GM19099 (cell line): Measurements from ENCODE around the gene ACSL4.

ENCODE experiments used
- POLR2A ChIP-seq: IDR thresholded peaks from 3 replicates; pipeline ENCODE4 v1.6.1; 2011; ENCODE audit warnings: low read depth; ENCODE audit not compliant: insufficient read length; ENCODE audit errors: extremely low read depth

ACSL4 gene

DNA sequence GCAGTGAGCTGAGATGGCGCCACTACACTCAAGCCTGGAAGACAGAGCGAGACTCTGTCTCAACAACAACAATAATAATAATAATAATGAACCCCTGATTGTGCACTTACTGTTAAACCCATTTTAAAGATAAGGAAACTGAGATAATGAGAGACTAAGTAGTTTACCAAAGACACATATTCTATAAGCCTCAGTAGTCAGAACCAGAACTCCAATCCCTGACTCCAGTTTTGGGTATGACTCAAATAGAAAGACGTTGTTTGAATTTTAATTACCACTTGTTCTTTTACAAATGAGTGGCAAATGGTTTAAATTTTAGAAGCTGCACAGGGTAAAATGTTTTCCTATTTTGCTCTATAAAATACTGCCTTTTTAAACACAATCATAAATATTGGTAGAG lies 37.4 kb downstream of the ACSL4 start:
- no peak for TF ChIP-seq POLR2A

DNA sequence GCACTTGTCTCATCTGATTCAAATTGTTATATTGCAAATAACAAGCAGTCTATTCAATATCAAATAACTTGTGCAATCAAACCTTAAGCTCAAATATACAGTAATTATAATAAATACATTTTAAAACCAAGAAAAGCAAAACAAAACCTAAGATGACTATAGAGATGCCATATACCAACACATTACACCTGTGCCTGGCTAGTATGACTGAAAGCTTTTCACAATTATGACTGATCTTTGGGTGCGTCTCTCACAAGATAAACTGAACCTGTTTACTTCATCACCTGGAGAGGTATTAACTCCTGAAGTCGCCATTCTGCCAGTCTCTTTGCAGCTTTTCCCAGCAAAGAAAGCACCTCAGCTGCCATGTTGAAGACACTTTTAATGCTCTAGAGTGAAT lies 41.3 kb downstream of the ACSL4 start:
- no peak for TF ChIP-seq POLR2A

DNA sequence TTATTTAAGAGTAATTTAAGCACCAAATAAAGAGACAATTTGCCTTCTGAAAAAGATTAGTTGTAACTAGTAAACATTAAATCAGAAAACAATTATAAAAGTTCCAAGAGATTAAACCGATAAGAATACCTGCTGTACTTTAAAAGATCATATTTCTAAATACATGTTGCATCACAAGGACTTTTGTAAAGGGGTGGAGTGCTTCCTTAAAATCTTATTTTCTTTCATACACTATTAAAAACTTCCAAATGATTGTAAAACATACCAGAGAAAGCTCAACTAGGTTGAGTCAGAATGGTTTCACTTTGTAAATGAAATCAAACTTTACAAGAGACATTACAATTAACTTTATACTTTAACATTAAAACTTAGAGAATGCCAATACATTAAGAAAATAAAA lies 41.8 kb downstream of the ACSL4 start:
- TF ChIP-seq POLR2A: no peak

DNA sequence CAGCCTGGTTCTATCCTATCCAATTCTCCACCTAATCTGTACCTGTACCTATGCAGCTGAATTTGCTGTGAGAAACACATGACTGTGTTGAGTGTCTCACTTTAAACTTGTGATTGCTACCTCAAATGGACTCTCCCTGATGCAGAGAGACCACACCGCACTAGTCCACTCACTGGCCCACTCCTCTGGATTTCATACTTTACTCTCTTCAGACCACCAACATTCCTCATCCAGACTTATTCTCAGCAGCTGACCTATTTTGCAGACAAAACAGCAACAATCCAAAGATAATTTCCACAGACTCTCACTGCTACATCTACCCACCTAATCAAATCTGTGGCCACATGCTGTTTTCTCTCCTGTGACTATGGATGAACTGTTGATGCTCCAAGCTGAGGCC lies 45.2 kb downstream of the ACSL4 start:
- no peak for TF ChIP-seq POLR2A

DNA sequence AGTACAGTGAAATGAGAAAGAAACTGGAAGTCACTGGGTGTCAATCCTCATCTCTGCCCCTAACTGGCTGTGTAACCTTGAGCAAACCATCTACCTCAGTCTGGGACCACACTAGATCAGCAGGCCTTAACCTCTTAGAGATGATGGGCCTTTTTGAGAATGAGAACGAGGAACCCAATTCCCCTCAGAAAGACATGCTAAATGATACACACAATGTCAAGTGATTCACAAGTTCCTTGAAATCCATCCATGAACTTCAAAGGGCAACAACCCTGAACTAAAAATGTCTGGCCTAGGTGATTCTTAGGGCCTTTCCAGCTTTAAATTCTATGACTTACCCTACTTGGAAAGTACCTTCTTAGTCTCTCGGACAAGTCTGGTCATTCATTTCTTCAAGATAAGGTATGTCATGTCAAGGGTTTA lies 47.4 kb downstream of the ACSL4 start:
- TF ChIP-seq POLR2A: no peak

DNA sequence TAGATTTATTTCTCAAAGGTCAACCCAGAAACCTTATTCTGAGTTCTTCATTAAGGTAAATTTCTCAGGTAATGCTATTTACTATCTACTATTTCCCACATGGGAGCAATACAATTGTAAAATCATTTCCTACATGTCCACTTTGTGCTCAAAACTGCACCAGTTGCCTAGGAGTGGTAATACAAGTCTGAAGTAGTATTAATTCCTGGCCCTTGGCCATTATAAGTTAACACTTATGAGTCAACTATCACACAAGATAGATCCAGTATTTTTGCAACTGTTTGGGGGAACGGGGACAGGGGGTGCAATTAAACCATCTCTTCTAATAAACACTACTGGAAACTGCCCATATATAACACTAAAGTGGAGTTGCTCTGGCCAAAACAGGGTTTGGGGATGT lies 48.9 kb downstream of the ACSL4 start:
- no peak for TF ChIP-seq POLR2A

DNA sequence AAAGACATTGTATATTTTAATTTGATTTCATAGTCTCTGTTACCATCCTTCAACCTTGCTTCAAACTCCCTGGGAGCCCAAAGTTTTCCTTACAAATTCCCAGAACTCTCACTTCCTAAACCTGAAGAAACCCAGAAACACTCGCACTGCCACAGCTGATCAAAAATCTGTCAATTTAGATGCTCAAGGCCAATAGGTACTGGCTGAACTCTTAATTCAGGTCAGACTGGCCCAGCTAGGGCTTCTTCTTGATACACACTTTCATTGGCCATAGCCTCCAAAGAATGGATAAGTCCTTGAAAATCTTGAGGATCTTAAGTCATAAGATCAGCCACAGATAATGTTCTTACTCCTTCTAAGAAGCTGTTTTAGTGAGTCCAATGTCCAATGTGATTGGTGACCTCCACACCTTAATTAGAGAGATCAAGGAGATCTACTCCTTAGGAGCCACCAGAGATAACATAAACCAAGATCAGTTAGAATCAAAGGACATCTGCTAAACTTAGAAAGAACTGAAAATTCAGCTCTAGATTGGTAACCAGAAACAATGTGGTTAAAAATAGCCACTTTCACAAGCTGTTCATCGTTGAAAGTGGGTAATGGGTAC lies 51.5 kb downstream of the ACSL4 start:
- TF ChIP-seq POLR2A: no peak

DNA sequence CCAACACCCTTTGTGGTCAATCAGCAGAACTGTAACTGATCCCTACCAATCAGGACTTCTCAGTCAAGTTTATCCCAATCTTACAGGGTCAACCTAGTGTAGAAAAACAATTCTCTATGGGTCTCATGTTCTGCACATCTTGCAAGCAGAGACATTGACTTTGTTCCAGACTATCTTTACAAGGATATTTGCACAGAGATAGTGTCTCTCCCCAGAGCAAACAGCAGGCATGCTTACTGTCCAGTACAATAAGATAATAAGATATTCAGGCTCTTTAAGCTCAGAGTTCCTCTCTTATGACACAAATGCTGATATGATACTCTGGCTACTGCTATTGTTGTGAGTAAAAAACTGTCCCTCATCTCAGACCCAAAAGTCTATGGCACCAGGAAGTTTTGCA lies 53.2 kb downstream of the ACSL4 start:
- TF ChIP-seq POLR2A: no peak

DNA sequence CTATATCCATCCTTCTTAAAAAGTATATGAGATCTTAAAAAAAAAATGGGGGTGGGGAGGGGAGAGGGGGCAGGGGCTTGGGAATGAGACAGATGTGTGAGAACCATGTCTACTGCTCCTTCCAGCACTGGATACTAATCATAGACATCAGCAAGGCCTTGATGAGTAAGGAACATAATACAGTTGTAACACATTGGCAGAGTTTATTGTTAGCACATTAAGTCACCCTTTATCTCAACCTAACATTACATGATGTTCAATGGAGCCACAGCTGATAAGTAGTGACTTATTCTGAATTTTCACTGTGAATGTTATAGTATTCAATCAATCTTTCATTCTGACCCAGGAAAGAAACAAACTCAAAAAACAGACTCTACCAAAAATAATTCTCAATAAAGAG lies 60.8 kb downstream of the ACSL4 start:
- TF ChIP-seq POLR2A: no peak

DNA sequence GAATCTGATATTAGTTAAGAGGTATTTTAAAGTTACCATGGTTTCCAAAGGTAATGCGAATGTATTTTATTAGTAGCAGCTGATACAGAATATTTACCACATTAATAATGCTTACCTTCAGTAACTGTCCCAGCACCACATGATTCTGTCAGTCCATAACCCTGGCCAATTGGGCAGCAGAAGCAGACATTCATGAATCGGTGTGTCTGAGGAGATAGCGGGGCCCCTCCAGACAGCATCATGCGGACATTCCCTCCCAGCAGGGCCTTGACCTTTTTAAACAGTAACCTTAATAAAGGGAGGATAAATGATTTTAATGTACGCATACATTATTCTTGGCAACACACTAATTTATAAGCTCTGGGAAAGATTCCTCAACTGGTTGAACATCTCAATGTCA lies 65.1 kb downstream of the ACSL4 start:
- TF ChIP-seq POLR2A: no peak

DNA sequence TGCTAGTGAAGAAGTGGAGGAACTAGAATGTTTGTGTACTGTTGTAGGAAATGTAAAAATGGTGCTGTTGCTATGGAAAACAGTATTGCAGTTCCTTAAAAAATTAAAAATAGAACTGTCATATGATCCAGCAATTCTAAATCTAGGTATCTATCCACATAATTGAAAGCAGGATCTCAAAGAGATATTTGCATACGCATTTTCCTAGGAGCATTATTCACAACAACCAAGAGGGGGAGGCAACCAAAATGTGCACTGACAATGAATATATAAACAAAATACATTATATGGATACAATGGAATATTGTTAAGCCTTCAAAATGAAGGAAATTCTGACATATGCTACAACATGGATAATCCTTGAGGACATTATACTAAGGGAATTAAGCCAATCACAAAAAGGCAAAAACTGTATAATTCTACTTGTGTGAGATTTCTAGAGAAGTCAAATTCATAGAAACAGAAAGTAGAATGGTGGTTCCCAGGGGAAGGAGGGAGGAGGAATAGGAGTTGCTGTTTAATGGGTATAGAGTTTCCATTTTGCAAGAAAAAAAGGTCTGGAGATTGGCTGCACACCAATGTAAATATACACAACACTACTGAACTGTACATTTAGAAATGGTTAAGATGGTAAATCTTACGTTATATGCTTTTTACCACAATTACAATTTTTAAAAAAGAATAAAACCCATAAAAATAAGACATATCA lies 72.5 kb downstream of the ACSL4 start:
- no peak for TF ChIP-seq POLR2A

DNA sequence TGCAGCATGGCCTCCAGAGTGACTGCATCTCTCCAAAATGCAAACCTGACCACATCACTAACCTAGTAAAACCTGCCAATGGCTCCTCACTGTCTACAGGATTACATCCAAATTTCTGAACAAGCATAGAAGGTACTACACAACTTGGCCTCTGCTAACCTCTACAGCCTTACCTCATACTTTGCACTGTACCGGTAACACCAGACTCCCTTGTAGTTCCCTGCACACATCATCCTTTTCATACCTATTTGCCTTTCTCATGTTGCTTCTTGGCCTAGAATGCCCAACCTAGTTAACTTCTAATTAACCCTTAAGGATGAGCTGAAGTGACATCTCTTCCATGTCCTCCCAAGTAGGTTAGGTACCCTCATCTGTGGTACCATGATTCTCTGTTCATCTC lies 74.7 kb downstream of the ACSL4 start:
- no peak for TF ChIP-seq POLR2A

DNA sequence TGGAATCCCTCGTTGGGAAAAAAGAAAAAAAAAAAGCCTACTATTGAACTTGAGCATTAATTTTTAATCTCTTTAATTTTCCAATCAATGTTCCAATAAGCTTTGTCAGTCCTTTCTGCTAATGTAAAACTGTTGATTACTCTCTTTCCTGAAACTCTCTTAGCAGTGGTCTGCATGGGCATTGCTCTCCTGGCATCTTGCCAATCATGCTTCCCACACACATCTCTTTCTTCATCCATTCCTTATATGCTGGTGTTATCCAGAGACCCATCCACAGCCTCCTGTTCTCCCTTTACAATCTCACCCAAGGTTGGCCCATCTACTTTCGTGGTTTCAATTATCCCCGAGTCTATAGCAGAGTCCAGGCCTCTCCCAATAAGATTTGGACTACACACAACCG lies 76.3 kb downstream of the ACSL4 start:
- TF ChIP-seq POLR2A: no peak

DNA sequence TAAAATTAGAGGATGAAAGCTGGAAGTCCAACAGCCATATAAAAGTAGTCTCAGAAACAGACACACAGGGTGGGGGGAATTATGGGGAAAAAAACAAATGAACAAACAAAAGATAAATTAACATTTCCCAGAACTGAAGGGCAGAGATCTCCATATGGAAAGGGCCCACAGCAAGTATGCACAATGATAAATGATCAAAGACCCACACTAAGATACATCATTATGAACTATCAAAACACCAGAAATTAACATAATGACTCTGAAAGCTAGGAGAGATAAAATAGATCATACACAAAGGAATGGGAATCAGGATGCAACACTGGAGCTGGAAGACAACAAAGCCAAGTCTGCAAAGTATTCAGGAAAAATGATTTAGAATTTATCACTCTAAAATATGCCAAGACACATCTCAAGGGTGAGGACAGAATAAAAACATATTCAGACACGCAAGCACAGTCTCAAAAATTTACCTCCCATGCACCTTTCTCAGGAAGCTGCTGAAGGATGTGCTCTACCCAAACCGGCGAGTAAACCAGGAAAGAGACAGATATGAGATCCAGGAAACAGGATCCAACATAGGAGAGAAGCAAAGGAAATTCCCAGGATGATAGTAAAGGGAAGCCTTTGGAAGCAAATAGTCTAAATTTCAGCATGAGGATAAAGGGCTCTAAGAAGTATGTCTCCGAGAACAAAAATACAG lies 77.4 kb downstream of the ACSL4 start:
- no peak for TF ChIP-seq POLR2A

DNA sequence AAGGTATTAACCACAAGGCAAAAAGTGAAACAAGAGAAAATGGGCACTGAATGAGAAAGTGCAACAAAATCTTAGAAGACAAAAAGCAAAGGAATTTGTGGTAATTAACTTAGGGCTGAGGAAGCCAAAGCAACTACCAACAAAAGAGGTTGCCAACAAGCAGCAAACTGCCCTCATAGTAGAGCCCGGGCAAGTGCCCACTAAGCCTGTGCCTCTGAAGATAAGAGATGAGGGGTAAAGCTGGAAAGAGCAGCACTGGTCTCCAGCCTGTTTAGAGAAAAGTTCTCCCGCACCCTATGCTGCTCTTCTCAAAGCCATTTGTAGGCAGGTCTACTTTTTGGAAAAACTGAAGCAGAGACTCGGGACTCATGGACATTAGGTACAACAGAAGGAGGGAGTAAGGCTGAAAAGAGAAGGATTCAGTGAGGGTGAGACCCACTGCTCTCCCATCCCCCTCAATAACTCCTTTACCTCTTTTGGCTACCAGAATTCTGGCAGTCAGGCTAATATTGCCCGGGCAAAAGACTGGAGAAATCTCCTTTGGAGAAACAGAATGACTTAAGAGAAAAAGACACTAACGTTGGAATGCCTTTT lies 78.4 kb downstream of the ACSL4 start:
- TF ChIP-seq POLR2A: no peak

DNA sequence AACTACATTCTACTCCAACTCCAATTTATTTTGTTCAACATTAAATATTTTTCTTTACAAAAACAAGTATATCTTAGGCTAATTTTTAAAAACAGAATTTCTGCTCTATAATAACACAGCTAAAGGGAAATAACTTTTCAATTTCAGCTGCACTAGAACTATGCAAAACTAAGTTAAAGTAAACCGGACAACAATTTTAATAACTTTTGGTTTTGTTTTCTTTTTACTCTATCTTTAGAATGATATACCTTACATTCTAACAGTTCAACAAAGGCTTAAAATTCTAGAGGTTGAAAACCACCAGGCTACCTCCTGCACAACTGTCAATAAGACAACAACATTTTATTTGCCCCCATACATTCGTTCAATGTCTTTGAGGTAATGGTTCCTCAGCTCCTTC lies 89.4 kb downstream of the ACSL4 start:
- no peak for TF ChIP-seq POLR2A
